H9 (cell line): ENCODE data around the gene GRID1. TPM values are rescaled to one million over a fixed set of nuclear protein-coding genes. Genes with fewer than 3 reads are reported as not detected.

Experiments used
- DNase-seq: peaks from one replicate; pipeline ENCODE4 v3.0.0-alpha.2; 2017
- H2AFZ ChIP-seq: one replicate; pipeline ENCODE4 v1.6.1; 2013; ENCODE audit warnings: mild to moderate bottlenecking, low read length, control low read depth, moderate library complexity
- H2AK5ac ChIP-seq: 2 replicates; pipeline ENCODE4 v1.6.1; 2013; ENCODE audit warnings: low read length, control low read depth, mixed read lengths; ENCODE audit not compliant: insufficient read length
- H2BK120ac ChIP-seq: one replicate; pipeline ENCODE4 v1.6.1; 2013; ENCODE audit warnings: low read depth, mild to moderate bottlenecking, low read length, control low read depth, inconsistent platforms; ENCODE audit not compliant: poor library complexity, severe bottlenecking
- H2BK12ac ChIP-seq: 2 replicates; pipeline ENCODE4 v1.6.1; 2013; ENCODE audit warnings: low read length, control low read depth, mixed read lengths, low read depth; ENCODE audit not compliant: insufficient read length
- H2BK15ac ChIP-seq: 2 replicates; pipeline ENCODE4 v1.6.1; 2013; ENCODE audit warnings: low read depth, low read length, control low read depth
- H2BK20ac ChIP-seq: one replicate; pipeline ENCODE4 v1.6.1; 2013; ENCODE audit warnings: low read depth, mild to moderate bottlenecking, low read length, control low read depth, inconsistent platforms; ENCODE audit not compliant: poor library complexity, severe bottlenecking
- H2BK5ac ChIP-seq: 2 replicates; pipeline ENCODE4 v1.6.1; 2013; ENCODE audit warnings: low read length, control low read depth, mixed read lengths; ENCODE audit not compliant: insufficient read length
- H3K14ac ChIP-seq: 2 replicates; pipeline ENCODE4 v1.6.1; 2013; ENCODE audit warnings: low read length, control low read depth; ENCODE audit not compliant: insufficient read depth
- H3K18ac ChIP-seq: 2 replicates; pipeline ENCODE4 v1.6.1; 2013; ENCODE audit warnings: low read depth, mild to moderate bottlenecking, mixed read lengths, low read length, control low read depth; ENCODE audit not compliant: insufficient read length
- H3K23ac ChIP-seq: 2 replicates; pipeline ENCODE4 v1.6.1; 2013; ENCODE audit warnings: low read length, control low read depth, mixed read lengths, low read depth; ENCODE audit not compliant: insufficient read length
- H3K23me2 ChIP-seq: 2 replicates; pipeline ENCODE4 v1.6.1; 2013; ENCODE audit warnings: low read depth, mild to moderate bottlenecking, mixed read lengths, low read length, control low read depth; ENCODE audit not compliant: insufficient read length, poor library complexity, severe bottlenecking
- H3K27ac ChIP-seq: 2 replicates; pipeline ENCODE4 v1.5.1; 2013; ENCODE audit warnings: low read length, control low read depth, mixed read lengths, low read depth; ENCODE audit not compliant: insufficient read length
- H3K27me3 ChIP-seq: 2 replicates; pipeline ENCODE4 v1.6.1; 2013; ENCODE audit warnings: low read length, control low read depth, inconsistent platforms; ENCODE audit not compliant: insufficient read depth
- H3K4ac ChIP-seq: 2 replicates; pipeline ENCODE4 v1.6.1; 2013; ENCODE audit warnings: low read depth, mild to moderate bottlenecking, control low read depth, inconsistent platforms, low read length, moderate library complexity
- H3K4me1 ChIP-seq: 2 replicates; pipeline ENCODE4 v1.6.1; 2013; ENCODE audit warnings: low read length, control low read depth, inconsistent platforms; ENCODE audit not compliant: insufficient read depth
- H3K4me2 ChIP-seq: 2 replicates; pipeline ENCODE4 v1.6.1; 2013; ENCODE audit warnings: low read length, control low read depth, mixed read lengths; ENCODE audit not compliant: insufficient read length, insufficient read depth
- H3K56ac ChIP-seq: 2 replicates; pipeline ENCODE4 v1.6.1; 2013; ENCODE audit warnings: low read depth, mild to moderate bottlenecking, mixed read lengths, low read length, control low read depth; ENCODE audit not compliant: insufficient read length
- H3K79me1 ChIP-seq: 2 replicates; pipeline ENCODE4 v1.6.1; 2013; ENCODE audit warnings: low read depth, mild to moderate bottlenecking, moderate library complexity, low read length, control low read depth, inconsistent platforms; ENCODE audit not compliant: insufficient read depth, poor library complexity, severe bottlenecking
- H3K79me2 ChIP-seq: 2 replicates; pipeline ENCODE4 v1.6.1; 2013; ENCODE audit warnings: low read length, control low read depth, inconsistent platforms; ENCODE audit not compliant: insufficient read depth
- H3K9ac ChIP-seq: 2 replicates; pipeline ENCODE4 v1.6.1; 2013; ENCODE audit warnings: low read length, control low read depth, mixed read lengths; ENCODE audit not compliant: insufficient read length; ENCODE audit errors: extremely low read depth
- H3K9me3 ChIP-seq: one replicate; pipeline ENCODE4 v1.6.1; 2013; ENCODE audit warnings: low read depth, low read length, inconsistent platforms; ENCODE audit not compliant: control insufficient read depth
- H3T11ph ChIP-seq: one replicate; pipeline ENCODE4 v1.6.1; 2013; ENCODE audit warnings: mild to moderate bottlenecking, low read length, control low read depth, inconsistent platforms
- H4K20me1 ChIP-seq: one replicate; pipeline ENCODE4 v1.6.1; 2013; ENCODE audit not compliant: control insufficient read depth, insufficient read length, insufficient read depth
- H4K5ac ChIP-seq: 2 replicates; pipeline ENCODE4 v1.6.1; 2013; ENCODE audit warnings: low read depth, mild to moderate bottlenecking, mixed read lengths, low read length, control low read depth; ENCODE audit not compliant: insufficient read length
- H4K8ac ChIP-seq: replicated peaks from 2 replicates; pipeline ENCODE4 v1.6.1; 2013; ENCODE audit warnings: low read length, control low read depth, mixed read lengths, low read depth; ENCODE audit not compliant: insufficient read length
- H4K91ac ChIP-seq: 2 replicates; pipeline ENCODE4 v1.6.1; 2013; ENCODE audit warnings: low read depth, mild to moderate bottlenecking, moderate library complexity, mixed read lengths, low read length, control low read depth; ENCODE audit not compliant: insufficient read length
- H3K27ac Mint-ChIP-seq, 3 experiments: 2 replicates in 2 of 3; 3 replicates in 1 of 3; pipeline ENCODE4 v1.8.0; 2020 to 2021; ENCODE audit warnings: mixed read lengths in 3 of 3, mild to moderate bottlenecking in 1 of 3, moderate library complexity in 1 of 3
- H3K27me3 Mint-ChIP-seq: 2 replicates; pipeline ENCODE4 v1.8.0; 2021; ENCODE audit warnings: low read depth, mild to moderate bottlenecking, moderate library complexity, mixed read lengths
- H3K36me3 Mint-ChIP-seq, 3 experiments: 2 replicates in 2 of 3; 3 replicates in 1 of 3; pipeline ENCODE4 v1.8.0; 2020 to 2021; ENCODE audit warnings: low read depth in 3 of 3, mixed read lengths in 3 of 3; ENCODE audit not compliant: insufficient read depth in 1 of 3
- H3K4me1 Mint-ChIP-seq, 2 experiments: 2 replicates each; pipeline ENCODE4 v1.8.0; 2020; ENCODE audit warnings: mixed read lengths in 2 of 2
- H3K4me3 Mint-ChIP-seq, 2 experiments: 2 replicates in 1 of 2; 3 replicates in 1 of 2; pipeline ENCODE4 v1.8.0; 2020 to 2021; ENCODE audit warnings: mild to moderate bottlenecking in 2 of 2, mixed read lengths in 2 of 2, moderate library complexity in 1 of 2
- H3K9me3 Mint-ChIP-seq, 2 experiments: 2 replicates in 1 of 2; 3 replicates in 1 of 2; pipeline ENCODE4 v1.8.0; 2020; ENCODE audit warnings: mild to moderate bottlenecking in 2 of 2, mixed read lengths in 2 of 2, moderate library complexity in 1 of 2
- WGBS: extraction: QIAGEN DNeasy Blood & Tissue Kit; methylation state at CpG from one replicate; pipeline ENCODE4 v1.1.7; 2013; ENCODE audit warnings: missing lambda C conversion rate, low lambda C conversion rate, mixed read lengths; ENCODE audit not compliant: insufficient read length; ENCODE audit errors: extremely low coverage; 5-methylcytosine and 5-hydroxymethylcytosine counted together
- total RNA-seq: library from RNA; stranded (reverse); gene quantifications from 2 replicates; pipeline ENCODE4 v1.2.1, GENCODE V29; 2021
- TF ChIP-seq, protein P1 (sequence below): fragments of 200-600 bp; sonication (generic); conservative IDR thresholded peaks from 3 replicates; pipeline ENCODE4 v1.8.0; 2021; ENCODE audit warnings: antibody characterized with exemption, mild to moderate bottlenecking

GRID1 gene
- total RNA-seq, 1 experiment from 2014 or later, result 0.35 TPM

DNA sequence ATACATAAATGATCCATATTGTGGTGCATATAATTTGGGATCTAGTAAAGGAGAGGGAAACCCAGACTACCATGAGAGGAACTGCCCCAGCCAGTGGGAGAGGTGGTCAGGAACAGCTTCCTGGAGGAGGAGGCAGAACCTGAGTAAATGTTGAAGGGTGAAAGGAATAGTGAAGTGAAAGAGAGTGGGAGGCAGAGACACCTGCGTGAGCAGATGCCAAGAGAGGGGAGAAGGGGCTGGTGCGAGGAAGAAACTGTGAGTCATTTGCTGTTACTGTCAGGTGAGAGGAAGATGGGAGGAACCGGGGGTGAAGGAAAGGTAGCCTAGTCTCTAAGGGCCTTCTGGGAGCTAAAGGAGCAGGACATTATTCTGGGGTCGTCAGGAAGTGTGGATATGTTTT, 294.8 kb downstream of the GRID1 start:
- H3K23ac ChIP-seq, result no peak overlapping the region
- H3K4me2 ChIP-seq, result no peak overlapping the region
- no peaks in the 10 kb centered on the region for H3K4me1 ChIP-seq
- H3K14ac ChIP-seq, result no peak overlapping the region; the same call in 1 of the 2 replicates
- H4K5ac ChIP-seq, result no peak overlapping the region
- no peak overlapping the region for H3K4ac ChIP-seq
- no peak overlapping the region for H2BK120ac ChIP-seq
- H4K91ac ChIP-seq, result no peak overlapping the region
- H2AK5ac ChIP-seq, result no peak overlapping the region
- Mint-ChIP-seq H3K4me1 (no peaks in the 10 kb centered on the region), H3K27ac (no peak overlapping the region), H3K36me3 (no peaks in the 10 kb centered on the region; a peak in 1 of 7 replicates), H3K9me3 (no peaks in the 10 kb centered on the region; a peak in 1 of 5 replicates), H3K27me3 (peaks cover 2% of the 10 kb centered on the region), H3K4me3 (no peak overlapping the region)
- no peak overlapping the region for H2BK12ac ChIP-seq
- no peak overlapping the region for H2AFZ ChIP-seq
- H3T11ph ChIP-seq, result no peak overlapping the region
- DNase-seq, result no peak
- no peaks in the 10 kb centered on the region for H4K20me1 ChIP-seq
- no peak overlapping the region for H2BK20ac ChIP-seq
- no peak overlapping the region for H3K18ac ChIP-seq
- no CpG with 5 or more reads among the region's 4 CpGs for WGBS
- no peak overlapping the region for H3K9ac ChIP-seq
- no peaks in the 10 kb centered on the region for H3K79me2 ChIP-seq
- H4K8ac ChIP-seq, result no peak overlapping the region
- H3K79me1 ChIP-seq, result no peaks in the 10 kb centered on the region
- H2BK15ac ChIP-seq, result no peak overlapping the region
- H3K27me3 ChIP-seq, result no peaks in the 10 kb centered on the region
- H3K23me2 ChIP-seq, result no peaks in the 10 kb centered on the region
- H2BK5ac ChIP-seq, result no peak overlapping the region
- H3K9me3 ChIP-seq, result no peaks in the 10 kb centered on the region
- TF ChIP-seq, protein P1, sequence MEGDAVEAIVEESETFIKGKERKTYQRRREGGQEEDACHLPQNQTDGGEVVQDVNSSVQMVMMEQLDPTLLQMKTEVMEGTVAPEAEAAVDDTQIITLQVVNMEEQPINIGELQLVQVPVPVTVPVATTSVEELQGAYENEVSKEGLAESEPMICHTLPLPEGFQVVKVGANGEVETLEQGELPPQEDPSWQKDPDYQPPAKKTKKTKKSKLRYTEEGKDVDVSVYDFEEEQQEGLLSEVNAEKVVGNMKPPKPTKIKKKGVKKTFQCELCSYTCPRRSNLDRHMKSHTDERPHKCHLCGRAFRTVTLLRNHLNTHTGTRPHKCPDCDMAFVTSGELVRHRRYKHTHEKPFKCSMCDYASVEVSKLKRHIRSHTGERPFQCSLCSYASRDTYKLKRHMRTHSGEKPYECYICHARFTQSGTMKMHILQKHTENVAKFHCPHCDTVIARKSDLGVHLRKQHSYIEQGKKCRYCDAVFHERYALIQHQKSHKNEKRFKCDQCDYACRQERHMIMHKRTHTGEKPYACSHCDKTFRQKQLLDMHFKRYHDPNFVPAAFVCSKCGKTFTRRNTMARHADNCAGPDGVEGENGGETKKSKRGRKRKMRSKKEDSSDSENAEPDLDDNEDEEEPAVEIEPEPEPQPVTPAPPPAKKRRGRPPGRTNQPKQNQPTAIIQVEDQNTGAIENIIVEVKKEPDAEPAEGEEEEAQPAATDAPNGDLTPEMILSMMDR, result no peak
- no peak overlapping the region for H3K27ac ChIP-seq
- H3K56ac ChIP-seq, result no peak overlapping the region
